Right lobe of liver (tissue), 6 donors: ENCODE measurements around the gene ANP32A. TPM values are rescaled to one million over a fixed set of nuclear protein-coding genes. Genes with fewer than 3 reads are reported as not detected.

ENCODE experiments used
- ATAC-seq, 4 donors: fragments of 200-7000 bp; cut with Tn5 transposase; one replicate each; pipeline ENCODE4 v1.9.1; 2020; ENCODE audit warnings: mild to moderate bottlenecking in 4 of 4, moderate library complexity in 4 of 4
- DNase-seq, 3 donors: peaks; one replicate each; pipeline ENCODE4 v3.0.0-alpha.2; 2020
- H3K27ac ChIP-seq, 3 donors: fragments of 200-600 bp; one replicate each; pipeline ENCODE4 v1.8.0; 2022
- H3K27me3 ChIP-seq, 2 donors: fragments of 200-600 bp; one replicate each; pipeline ENCODE4 v1.8.0; 2022
- H3K36me3 ChIP-seq, 4 donors: fragments of 200-600 bp; sonication (generic) in 1 of 4; one replicate each; pipeline versions ENCODE4 v1.5.1 to v1.8.0; 2017 to 2022; ENCODE audit warnings: control low read depth in 1 of 4
- H3K4me1 ChIP-seq, 4 donors: fragments of 200-600 bp; sonication (generic) in 1 of 4; one replicate each; pipeline versions ENCODE4 v1.5.1 to v1.8.0; 2017 to 2022; ENCODE audit warnings: control low read depth in 1 of 4
- H3K4me3 ChIP-seq, 3 donors: fragments of 200-600 bp; one replicate each; pipeline ENCODE4 v1.8.0; 2022
- H3K9me3 ChIP-seq, 4 donors: fragments of 200-600 bp; sonication (generic) in 1 of 4; one replicate each; pipeline versions ENCODE4 v1.5.1 to v1.8.0; 2017 to 2022; ENCODE audit warnings: control low read depth in 1 of 4
- POLR2A ChIP-seq: fragments of 450-650 bp; IDR thresholded peaks from one replicate; pipeline ENCODE4 v1.6.1; 2017; ENCODE audit warnings: antibody characterized with exemption, mild to moderate bottlenecking
- WGBS: methylation state at CpG from one replicate; pipeline ENCODE4 v1.1.6; 2018; ENCODE audit warnings: low coverage, low lambda C conversion rate; ENCODE audit not compliant: insufficient coverage; ENCODE audit errors: missing lambda C conversion rate; 5-methylcytosine and 5-hydroxymethylcytosine counted together
- intact Hi-C, 2 donors: fragments of 100-400 bp; cut with DNase I; formaldehyde crosslinking; loops; one replicate each; pipeline versions ENCODE4 v1.11.2 to v1.14.1; 2022
- total RNA-seq, 6 experiments: library from RNA; depleted of rRNA in 2 of 6; stranded (reverse); fragments of >200 nt in 2 of 6; fragmentation: NEBNext Ultra II Directional in 3 of 6; extraction: Animal tissue kit (Norgen Biotek cat#: 25700) in 3 of 6; gene quantifications; one replicate each; pipeline versions ENCODE4 v1.1.0 to v1.2.4, GENCODE V29; 2016 to 2023
- TF ChIP-seq, protein P1 (sequence below), 4 donors: fragments of 200-600 bp in 3 of 4; fragments of 450-650 bp in 1 of 4; IDR thresholded peaks; one replicate each; pipeline versions ENCODE4 v1.5.1 to v1.8.0; 2016 to 2022; ENCODE audit warnings: antibody characterized with exemption in 4 of 4, mild to moderate bottlenecking in 2 of 4
- donor health status: DM: no; HTN: yes; CAD: no.
- donor health status: DM: no; HTN: no; CAD: no.
- donor health status: DM: no; HTN: no; CAD: no.
- donor health status: DM: no; HTN: yes; CAD: no.
- donor health status: DM: no; HTN: yes; CAD: no.

ANP32A gene
- total RNA-seq, 6 experiments from 2014 or later: 39.9 to 66.6 (median 49.0) TPM

GRCh38 chr15:68774120-68774519, 46.6 kb downstream of the ANP32A start:
- intact Hi-C loops: no loop called here
- Histone ChIP-seq H3K27ac (no peak overlapping the region), H3K27me3 (no peaks in the 10 kb centered on the region), H3K9me3 (no peaks in the 10 kb centered on the region), H3K36me3 (peaks cover 0 to 12% (median 0%) of the 10 kb centered on the region in 4 donors), H3K4me3 (no peak overlapping the region), H3K4me1 (no peaks in the 10 kb centered on the region)
- ATAC-seq (no peak), DNase-seq (no peak)
- 83% methylated on average over 3 of the region's 4 CpGs for WGBS
- TF ChIP-seq, protein P1, sequence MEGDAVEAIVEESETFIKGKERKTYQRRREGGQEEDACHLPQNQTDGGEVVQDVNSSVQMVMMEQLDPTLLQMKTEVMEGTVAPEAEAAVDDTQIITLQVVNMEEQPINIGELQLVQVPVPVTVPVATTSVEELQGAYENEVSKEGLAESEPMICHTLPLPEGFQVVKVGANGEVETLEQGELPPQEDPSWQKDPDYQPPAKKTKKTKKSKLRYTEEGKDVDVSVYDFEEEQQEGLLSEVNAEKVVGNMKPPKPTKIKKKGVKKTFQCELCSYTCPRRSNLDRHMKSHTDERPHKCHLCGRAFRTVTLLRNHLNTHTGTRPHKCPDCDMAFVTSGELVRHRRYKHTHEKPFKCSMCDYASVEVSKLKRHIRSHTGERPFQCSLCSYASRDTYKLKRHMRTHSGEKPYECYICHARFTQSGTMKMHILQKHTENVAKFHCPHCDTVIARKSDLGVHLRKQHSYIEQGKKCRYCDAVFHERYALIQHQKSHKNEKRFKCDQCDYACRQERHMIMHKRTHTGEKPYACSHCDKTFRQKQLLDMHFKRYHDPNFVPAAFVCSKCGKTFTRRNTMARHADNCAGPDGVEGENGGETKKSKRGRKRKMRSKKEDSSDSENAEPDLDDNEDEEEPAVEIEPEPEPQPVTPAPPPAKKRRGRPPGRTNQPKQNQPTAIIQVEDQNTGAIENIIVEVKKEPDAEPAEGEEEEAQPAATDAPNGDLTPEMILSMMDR (IDR thresholded peaks at IDR 0.05): no peak
- TF ChIP-seq POLR2A: no peak

GRCh38 chr15:68773036-68773435, 47.7 kb downstream of the ANP32A start:
- TF ChIP-seq, protein P1 (IDR thresholded peaks at IDR 0.05): no peak
- TF ChIP-seq POLR2A: no peak
- ATAC-seq: no peak

GRCh38 chr15:68770216-68770615, 50.5 kb downstream of the ANP32A start:
- TF ChIP-seq, protein P1 (IDR thresholded peaks at IDR 0.05): no peak
- no peak for TF ChIP-seq POLR2A
- ATAC-seq (no peak), DNase-seq (no peak)
- no peaks in the 10 kb centered on the region for H3K36me3 ChIP-seq
- H3K27me3 ChIP-seq: no peaks in the 10 kb centered on the region
- intact Hi-C loops: no loop called here
- no peak overlapping the region for H3K4me3 ChIP-seq
- H3K9me3 ChIP-seq: no peaks in the 10 kb centered on the region
- H3K27ac ChIP-seq: no peak overlapping the region
- H3K4me1 ChIP-seq: no peaks in the 10 kb centered on the region

More at GRCh38 chr15:68773036-68773435, 47.7 kb downstream of the ANP32A start:
- DNase-seq: no peak
- Histone ChIP-seq H3K27me3 (no peaks in the 10 kb centered on the region), H3K4me1 (no peaks in the 10 kb centered on the region), H3K9me3 (no peaks in the 10 kb centered on the region), H3K27ac (no peak overlapping the region), H3K4me3 (no peak overlapping the region), H3K36me3 (peaks cover 0 to 1% (median 0%) of the 10 kb centered on the region in 4 donors)
- intact Hi-C loops: no loop called here
- no CpG with 5 or more reads among the region's 2 CpGs for WGBS

GRCh38 chr15:68769702-68770101, 51.0 kb downstream of the ANP32A start:
- intact Hi-C loops: no loop called here
- H3K9me3 ChIP-seq: no peaks in the 10 kb centered on the region
- no peak for DNase-seq

More at GRCh38 chr15:68769702-68770101, 51.0 kb downstream of the ANP32A start:
- 100% methylated on average over 1 of the region's 2 CpGs for WGBS
- Histone ChIP-seq H3K4me3 (no peak overlapping the region), H3K27me3 (no peaks in the 10 kb centered on the region), H3K36me3 (no peaks in the 10 kb centered on the region), H3K27ac (no peak overlapping the region), H3K4me1 (no peaks in the 10 kb centered on the region)
- no peak for ATAC-seq
- TF ChIP-seq, protein P1 (IDR thresholded peaks at IDR 0.05): no peak
- no peak for TF ChIP-seq POLR2A
